Measurements from ENCODE around the gene CDKN1C.
A peak's percentile ranks its signal among the peaks of the same experiment; 100 is the strongest.

Gene CDKN1C

DNA sequence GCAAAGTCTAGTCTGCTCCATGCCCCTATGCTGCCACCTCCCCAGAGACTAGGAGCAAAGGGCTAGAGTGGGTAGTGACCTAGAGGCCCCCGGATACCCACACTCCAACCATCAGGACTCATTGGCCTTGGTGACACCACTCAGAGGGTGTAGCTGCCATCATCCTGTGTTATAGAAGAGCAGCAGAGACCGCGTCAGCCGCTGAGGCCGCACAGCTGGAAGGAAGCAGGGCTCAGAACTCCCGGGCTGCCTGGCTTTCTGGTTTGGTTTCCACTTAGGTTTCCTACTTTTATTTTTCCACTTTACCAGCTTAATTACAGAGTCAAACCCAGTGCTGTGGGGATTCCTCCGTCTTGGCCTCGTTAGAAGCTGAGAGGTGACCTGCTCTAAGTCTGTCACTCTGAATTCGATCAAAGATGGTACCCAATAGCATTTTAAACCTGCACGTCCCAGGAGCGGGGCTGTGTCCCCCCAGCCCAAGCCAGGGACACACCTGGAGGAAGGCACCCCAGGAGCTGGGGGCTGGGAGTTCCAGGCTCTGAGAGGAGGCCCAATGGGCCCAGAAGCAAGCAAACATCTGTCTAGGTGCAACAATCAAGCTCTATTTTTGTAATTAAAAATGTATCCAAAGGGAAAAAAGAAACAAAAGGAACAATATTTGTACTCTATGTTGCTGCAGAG lies 2.1 kb upstream of the CDKN1C start:
- no peak for DNase-seq

DNA sequence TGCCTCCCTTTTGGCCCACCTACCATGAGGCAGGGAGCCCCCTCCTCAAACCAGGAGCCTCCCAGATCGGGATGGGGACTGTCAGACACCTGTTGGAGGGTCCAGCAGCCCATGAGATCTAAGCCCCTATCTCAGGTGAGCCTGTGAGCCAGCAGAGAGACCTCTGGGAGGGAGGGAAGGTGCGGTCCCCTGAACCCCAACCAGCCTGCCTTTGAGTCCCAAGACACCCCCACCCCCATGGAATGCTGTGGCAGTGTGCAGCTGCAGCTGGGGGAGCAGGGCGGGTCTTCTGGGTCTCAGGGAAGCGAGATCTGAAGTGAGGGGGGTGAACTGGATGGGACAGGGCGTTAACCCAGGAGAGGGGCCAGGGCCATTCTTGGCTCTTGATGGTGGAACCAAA lies 1.4 kb upstream of the CDKN1C start:
- no peak for DNase-seq

DNA sequence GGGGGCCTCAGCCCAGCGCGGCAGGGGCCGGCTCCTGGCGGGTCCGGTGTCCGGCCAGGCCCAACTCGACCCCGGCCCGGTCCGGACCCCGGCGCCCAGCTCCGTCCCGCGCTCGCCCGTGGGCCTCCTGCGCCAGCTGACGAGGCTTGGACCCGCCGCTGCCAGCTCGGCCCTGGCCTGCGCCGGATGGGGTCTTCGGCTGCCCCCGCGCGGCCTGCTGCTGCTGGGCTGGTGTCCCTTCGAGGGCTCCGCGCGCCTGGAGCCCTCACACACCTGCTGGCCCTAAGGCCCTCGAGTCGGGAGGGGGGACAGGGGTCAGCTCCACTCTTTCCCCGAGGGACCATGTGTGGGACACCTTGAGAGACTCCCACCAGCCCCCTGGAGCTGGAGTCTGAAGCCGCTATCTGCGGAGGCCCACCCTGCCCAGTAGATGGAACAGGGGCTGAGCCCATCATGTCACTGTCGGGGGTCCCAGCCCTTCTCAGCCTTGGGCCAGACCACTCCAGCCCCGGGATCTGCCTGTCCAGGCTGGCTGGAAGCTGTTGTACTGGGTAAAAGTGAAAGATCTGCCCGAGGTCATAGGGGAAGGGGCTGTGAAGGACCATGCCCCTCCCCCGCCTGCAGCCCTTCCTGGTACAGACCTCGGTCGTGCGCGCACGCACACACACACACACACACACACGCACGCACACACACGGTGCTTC lies 768 bp upstream of the CDKN1C start:
- DNase-seq, result no peak

DNA sequence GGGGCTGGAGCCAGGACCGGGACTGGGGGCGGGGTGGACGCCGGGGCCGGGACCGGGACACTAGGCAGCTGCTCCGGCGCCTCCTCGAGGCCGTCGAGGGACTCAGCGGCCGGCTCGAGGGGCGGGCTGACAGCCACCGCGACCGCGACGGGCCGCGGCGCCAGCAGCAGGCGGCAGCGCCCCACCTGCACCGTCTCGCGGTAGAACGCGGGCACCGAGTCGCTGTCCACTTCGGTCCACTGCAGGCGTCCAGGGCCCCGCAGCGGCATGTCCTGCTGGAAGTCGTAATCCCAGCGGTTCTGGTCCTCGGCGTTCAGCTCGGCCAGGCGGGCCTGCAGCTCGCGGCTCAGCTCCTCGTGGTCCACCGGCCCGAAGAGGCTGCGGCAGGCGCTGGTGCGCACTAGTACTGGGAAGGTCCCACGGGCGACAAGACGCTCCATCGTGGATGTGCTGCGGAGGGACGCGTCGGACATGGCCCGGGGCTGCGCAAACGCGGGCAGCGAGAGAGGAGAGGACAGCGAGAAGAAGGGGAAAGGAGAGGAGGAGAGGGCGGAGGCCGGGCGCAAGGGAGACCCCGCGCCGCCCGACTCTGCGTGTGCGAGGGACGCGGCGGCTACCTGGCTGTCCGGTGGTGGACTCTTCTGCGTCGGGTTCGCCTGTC lies 428 bp downstream of the CDKN1C start:
- peak; percentile 47 to 50 for DNase-seq

- peak in 1 of 2 experiments; percentile 17 for DNase-seq
Measured at GRCh38 chr11:2883979-2884815, 1.4 kb downstream of the CDKN1C start.

GRCh38 chr11:2883640-2883978 lies 2.0 kb downstream of the CDKN1C start:
- no peak for DNase-seq

- no peak for DNase-seq
Measured at GRCh38 chr11:2882396-2883110, 3.0 kb downstream of the CDKN1C start.

DNA sequence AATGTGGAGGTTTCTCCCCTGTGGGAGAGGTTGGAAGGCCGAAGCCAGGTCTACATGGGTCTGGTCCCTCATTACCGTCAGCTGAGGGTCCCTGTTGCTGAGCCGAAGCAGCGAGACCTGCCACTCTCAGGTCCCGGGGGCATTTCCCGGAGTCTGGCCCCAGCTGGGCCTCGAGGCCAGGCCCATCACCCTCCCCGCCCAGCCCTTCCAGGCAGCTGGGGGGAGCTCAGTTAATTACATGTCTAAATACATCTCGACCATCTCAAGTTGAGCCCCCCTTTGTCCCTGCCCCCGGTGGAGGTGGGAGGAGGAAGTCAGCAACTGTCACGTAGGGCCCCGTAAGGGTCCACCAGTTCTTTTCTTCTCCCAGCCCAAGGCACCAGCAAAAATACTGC lies 3.6 kb downstream of the CDKN1C start:
- no peak for DNase-seq

GRCh38 chr11:2881076-2881980 lies 4.2 kb downstream of the CDKN1C start:
- no peak for DNase-seq

DNA sequence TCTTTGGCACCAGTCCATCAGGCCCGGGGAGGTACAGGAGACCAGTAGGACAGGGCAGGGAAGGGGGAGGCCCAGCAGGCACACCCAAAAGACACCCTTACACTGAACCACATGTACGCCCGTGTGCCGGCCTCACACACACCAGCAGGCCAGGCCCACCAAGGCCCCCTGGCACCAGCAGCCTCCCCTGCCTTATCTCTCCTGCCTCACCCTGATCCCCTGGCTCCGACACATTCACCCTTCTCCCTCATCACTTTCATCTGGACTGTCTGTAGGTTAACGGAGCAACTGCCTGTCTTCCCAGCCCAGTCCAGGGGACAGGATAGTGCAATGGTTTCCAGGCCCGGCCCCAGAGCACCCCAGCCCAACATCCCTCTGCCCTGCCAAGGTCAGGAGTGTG lies 4.9 kb downstream of the CDKN1C start:
- DNase-seq, result no peak

GRCh38 chr11:2878782-2879181 lies 6.8 kb downstream of the CDKN1C start:
- no peak for DNase-seq

- no peak for DNase-seq
Measured at GRCh38 chr11:2877474-2877873, 8.1 kb downstream of the CDKN1C start.

GRCh38 chr11:2874963-2875362 lies 10.6 kb downstream of the CDKN1C start:
- no peak for DNase-seq

DNA sequence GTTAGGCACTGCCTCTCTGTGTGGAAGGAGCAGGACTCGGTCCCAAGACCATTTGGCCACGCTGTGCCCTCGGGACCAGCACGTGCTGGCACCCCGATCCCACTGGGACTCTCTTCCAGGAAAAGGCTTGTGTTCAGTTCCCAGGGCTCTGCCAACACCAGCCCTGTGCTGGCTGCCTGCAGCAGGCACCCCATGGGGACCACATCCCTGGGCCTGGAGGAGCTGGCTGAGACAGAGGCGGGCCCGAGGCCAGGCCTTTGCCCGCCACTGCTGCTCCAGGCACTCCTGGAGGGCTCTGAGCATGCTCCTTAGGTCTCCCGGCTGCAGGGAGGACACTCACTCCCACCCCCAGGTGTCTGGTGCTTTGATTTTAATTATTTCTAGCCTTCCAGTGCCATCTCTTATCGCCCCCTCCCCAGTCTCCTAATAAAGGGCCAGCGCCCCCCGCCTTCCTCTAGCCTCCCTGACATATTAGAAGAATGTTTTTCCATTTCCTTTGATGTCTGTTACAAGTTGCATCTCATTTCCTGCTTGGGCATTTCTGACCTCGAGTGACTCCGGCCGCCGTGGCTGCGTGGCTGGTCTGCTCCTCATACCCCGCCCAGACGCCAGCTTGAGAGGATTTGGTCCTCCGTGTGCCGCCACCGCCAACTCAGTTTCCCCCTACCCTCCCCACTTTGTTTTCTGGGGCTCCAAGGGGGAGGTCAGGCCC lies 14.4 kb downstream of the CDKN1C start:
- DNase-seq, result no peak

DNA sequence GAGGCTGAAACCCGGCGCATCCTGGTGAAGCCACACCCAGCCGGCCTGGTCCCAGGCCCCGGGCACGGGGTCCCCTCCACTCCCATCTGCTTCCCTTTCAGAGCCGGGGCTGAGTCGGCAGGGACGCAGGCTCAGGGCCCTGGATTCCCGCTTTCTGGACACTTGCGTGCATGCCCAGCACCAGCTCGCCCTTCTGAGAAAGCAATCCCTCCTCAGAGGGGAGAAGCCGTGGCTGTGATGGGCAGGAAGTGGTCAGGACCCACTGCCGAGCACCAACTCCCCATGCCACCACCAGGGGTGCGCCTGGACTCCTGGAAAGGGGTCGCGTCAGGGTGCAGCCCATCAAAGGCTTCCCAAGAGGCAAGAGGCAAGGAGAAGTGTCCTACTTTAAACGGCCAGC lies 15.1 kb downstream of the CDKN1C start:
- no peak for DNase-seq

GRCh38 chr11:2869561-2870427 lies 15.8 kb downstream of the CDKN1C start:
- DNase-seq, result no peak

DNA sequence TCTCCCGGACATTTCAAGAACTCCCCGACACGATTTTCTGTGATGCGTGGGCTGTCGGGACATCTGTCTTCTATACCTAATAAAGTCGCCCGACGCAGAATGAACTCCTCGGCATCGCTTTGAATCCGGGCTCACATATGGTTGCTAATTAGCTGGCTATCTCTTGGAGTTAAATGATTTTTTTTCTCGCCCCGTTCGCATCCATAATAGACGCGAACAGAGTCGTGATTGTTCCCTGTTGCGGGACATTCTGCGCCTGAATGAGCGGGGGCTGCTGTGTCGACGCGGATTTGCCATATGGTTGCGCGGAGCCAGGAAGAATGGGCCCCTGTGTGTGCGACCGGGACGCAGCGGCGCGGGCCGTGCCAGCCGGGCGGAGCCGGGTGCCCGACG lies 16.4 kb downstream of the CDKN1C start:
- no peak for DNase-seq

DNA sequence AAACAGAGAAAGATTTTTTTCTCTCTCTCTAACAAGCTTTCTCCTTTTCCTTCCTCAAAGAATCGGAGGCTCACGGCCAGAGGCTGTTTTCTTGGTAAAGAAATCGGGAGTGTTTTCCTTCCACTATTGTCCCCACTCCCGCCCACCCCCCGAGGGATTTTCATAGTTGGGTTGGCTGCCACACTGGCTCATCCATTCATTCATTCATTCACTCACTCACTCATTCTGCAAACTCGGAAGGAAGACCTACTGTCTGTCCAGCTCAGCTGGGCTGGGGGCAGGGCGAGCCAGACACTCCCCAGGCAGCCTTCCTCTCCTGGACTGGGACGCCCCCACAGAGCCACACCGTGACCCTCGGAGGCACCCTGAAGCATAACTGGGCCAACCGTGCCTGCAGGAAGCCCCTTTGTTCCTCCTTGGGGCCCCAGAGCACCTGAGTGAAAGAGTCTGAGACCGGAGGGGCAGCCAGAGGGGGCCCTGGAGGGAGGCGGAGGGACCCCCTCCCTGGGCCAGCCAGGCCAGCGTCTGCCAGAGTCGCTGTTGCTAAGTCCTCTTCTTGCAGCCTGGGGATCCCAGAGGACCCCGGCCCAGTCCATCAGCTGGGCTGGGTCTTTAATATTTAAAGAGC lies 17.0 kb downstream of the CDKN1C start:
- DNase-seq, result no peak

DNA sequence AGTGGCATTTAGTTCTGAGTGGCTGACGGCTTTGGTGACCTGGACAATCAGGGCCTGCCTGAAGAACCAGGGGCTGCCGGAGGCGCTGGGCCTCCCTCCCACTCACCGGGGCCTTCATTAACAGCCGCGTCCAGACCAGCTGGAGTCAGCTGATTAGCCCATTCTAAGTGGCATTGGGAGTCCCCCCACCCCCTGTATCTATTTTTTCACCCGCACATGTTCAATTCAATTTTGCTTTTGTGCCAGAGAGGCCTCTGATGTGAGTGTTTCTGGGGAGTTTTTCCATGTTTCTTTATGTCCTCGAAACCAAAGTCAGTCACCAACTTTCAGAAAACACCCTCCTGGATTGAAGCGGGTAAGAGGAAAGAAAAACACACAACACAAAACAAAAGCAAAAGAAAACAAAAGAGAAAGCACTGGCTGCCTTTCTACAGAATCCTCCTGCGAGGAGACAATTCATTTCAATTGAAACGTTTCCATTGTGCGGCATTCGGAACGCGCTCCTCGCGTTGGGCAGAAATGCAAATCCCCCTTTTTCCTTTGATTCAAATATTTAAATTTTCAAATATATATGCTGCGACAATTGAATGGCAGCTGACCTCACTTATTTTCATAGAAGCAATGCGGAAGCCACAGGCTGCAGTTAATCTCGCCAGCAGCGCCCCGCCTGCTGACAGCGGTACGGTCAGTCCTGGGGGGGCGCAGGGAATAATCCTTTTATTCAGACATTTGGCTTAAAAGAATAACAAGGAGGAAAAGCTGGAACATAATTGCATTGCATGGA lies 17.7 kb downstream of the CDKN1C start:
- DNase-seq, result no peak
